ENCODE results near the gene NEURL3. TPM values are rescaled to one million over a fixed set of nuclear protein-coding genes. Genes with fewer than 3 reads are reported as not detected.

Gene NEURL3
- total and polyA plus RNA-seq, 2 donors (not counting 3 experiments of a cell fraction or from before 2014, with no cell fraction given): not detected

DNA sequence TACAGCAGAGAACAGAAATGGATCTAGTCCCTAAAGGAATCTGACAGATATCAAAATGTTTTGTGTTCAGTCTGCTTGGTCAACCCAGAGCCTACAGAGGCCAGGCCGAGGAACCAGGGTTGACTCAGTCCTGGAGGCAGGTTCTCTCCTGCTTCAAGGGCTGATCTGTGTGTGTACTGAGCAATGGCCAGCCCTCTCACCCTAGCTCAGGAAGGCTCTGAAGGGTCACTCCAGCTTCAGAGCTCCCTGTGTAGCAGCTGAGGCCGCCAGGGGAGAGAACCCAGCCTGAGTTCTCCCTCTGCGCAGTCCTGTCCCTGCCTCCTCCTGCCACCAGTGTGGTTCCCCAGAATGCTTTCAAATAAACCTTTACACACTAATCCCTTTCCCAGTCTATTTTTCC lies 41.1 kb downstream of the NEURL3 start:
- Histone ChIP-seq H3K36me3 (ENCODE audit: control insufficient read depth in 2 of 2, extremely low read depth in 1 of 2, insufficient read depth in 2 of 2, low read length in 2 of 2) (no peaks in the 10 kb centered on the region), H2AFZ (ENCODE audit: low read depth, low read length) (no peak overlapping the region), H3K4me2 (ENCODE audit: insufficient read depth, low read length) (no peak overlapping the region), H3K9ac (replicated peaks; ENCODE audit: extremely low read depth, insufficient read depth, low read length) (no peak overlapping the region), H3K9me3 (replicated peaks; ENCODE audit: control insufficient read depth, insufficient read depth, low read length) (no peaks in the 10 kb centered on the region), H3K27me3 (ENCODE audit: control insufficient read depth in 2 of 2, insufficient read depth in 2 of 2, low read length in 2 of 2) (no peaks in the 10 kb centered on the region), H4K20me1 (replicated peaks; ENCODE audit: control insufficient read depth, extremely low read depth, insufficient read depth, low read length) (no peaks in the 10 kb centered on the region), H3K9me1 (replicated peaks; ENCODE audit: control insufficient read depth, extremely low read depth, insufficient read depth, low read length) (no peaks in the 10 kb centered on the region), H3K27ac (ENCODE audit: insufficient read depth, low read depth, low read length) (no peak overlapping the region), H3K79me2 (ENCODE audit: control insufficient read depth, insufficient read depth, low read length) (no peaks in the 10 kb centered on the region), H3K4me3 (replicated peaks in 1 of 3; ENCODE audit: insufficient read depth in 1 of 3, low read depth in 1 of 3, low read length in 3 of 3) (no peak overlapping the region), H3K4me1 (ENCODE audit: control insufficient read depth, extremely low read depth, insufficient read depth, low read length) (no peaks in the 10 kb centered on the region)
- intact Hi-C loops (cut with micrococcal nuclease): no loop called here
- FAIRE-seq: no peak
- POLR2A ChIA-PET: no interaction called here
- BruUV-seq (replicated peaks): no TSS peak
- dilution Hi-C loops (cut with MboI; ENCODE audit: extremely low pct_ligation_motif_present, low sequenced_read_pairs): no loop called here
- TF ChIP-seq EZH2 (IDR thresholded peaks at IDR 0.05; ENCODE audit: borderline replicate concordance, low read depth, low read length, severe bottlenecking): no peak
- TF ChIP-seq FOS (IDR thresholded peaks at IDR 0.05; ENCODE audit: borderline replicate concordance, insufficient read depth, low read length): no peak
- no peak for TF ChIP-seq POLR2A (IDR thresholded peaks at IDR 0.05; ENCODE audit: low read depth, low read length)
- TF ChIP-seq, protein P1, sequence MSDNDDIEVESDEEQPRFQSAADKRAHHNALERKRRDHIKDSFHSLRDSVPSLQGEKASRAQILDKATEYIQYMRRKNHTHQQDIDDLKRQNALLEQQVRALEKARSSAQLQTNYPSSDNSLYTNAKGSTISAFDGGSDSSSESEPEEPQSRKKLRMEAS (IDR thresholded peaks at IDR 0.05; ENCODE audit: insufficient read depth, insufficient read length): no peak
- TF ChIP-seq JUN (IDR thresholded peaks at IDR 0.05; ENCODE audit: borderline replicate concordance, insufficient read depth, insufficient read length, low read depth): no peak
- TF ChIP-seq GATA2 (IDR thresholded peaks at IDR 0.05; ENCODE audit: insufficient read depth, insufficient read length, low read depth, low read length): no peak
- no peak for TF ChIP-seq POLR2AphosphoS5 (IDR thresholded peaks at IDR 0.05; ENCODE audit: insufficient read depth, low read depth, low read length)
- DNase-seq (ENCODE audit: low read depth, low spot score): no peak
- CTCF ChIA-PET: interaction anchor here (1.3 kb wide), 1 partner anchor 49 kb away, joined by 3 read pairs; no protein-coding TSS in a partner anchor

DNA sequence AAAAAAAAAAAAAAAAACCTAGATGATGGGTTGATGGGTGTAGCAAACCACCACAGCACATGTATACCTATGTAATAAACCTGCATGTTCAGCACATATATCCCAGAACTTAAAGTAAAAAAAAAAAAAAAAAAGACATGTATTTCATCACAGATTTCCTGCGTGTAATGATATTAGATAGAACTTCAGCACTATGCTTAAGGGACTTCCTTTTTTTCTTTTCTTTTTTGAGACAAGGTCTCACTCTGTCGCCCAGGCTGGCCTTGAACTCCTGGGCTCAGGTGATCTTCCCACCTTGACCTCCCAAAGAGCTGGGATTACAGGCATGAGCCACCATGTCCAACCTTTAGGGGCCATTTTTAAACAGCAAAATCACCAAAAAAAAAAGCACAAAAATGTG lies 42.0 kb downstream of the NEURL3 start:
- no peak overlapping the region for H3K9ac ChIP-seq (replicated peaks; ENCODE audit: extremely low read depth, insufficient read depth, low read length)
- no peaks in the 10 kb centered on the region for H3K27me3 ChIP-seq (ENCODE audit: control insufficient read depth in 2 of 2, insufficient read depth in 2 of 2, low read length in 2 of 2)
- no peak overlapping the region for H3K4me2 ChIP-seq (ENCODE audit: insufficient read depth, low read length)
- no peak for TF ChIP-seq MYC (IDR thresholded peaks at IDR 0.05; ENCODE audit: low read depth, low read length)
- TF ChIP-seq GATA2 (IDR thresholded peaks at IDR 0.05; ENCODE audit: insufficient read depth, insufficient read length, low read depth, low read length): no peak
- TF ChIP-seq, protein P2, sequence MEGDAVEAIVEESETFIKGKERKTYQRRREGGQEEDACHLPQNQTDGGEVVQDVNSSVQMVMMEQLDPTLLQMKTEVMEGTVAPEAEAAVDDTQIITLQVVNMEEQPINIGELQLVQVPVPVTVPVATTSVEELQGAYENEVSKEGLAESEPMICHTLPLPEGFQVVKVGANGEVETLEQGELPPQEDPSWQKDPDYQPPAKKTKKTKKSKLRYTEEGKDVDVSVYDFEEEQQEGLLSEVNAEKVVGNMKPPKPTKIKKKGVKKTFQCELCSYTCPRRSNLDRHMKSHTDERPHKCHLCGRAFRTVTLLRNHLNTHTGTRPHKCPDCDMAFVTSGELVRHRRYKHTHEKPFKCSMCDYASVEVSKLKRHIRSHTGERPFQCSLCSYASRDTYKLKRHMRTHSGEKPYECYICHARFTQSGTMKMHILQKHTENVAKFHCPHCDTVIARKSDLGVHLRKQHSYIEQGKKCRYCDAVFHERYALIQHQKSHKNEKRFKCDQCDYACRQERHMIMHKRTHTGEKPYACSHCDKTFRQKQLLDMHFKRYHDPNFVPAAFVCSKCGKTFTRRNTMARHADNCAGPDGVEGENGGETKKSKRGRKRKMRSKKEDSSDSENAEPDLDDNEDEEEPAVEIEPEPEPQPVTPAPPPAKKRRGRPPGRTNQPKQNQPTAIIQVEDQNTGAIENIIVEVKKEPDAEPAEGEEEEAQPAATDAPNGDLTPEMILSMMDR (IDR thresholded peaks at IDR 0.05; ENCODE audit: extremely low read depth in 1 of 2, insufficient read depth in 1 of 2, low read depth in 1 of 2, low read length in 2 of 2): no peak
- TF ChIP-seq POLR2A (IDR thresholded peaks at IDR 0.05; ENCODE audit: low read depth, low read length): no peak
- TF ChIP-seq POLR2AphosphoS5 (IDR thresholded peaks at IDR 0.05; ENCODE audit: insufficient read depth, low read depth, low read length): no peak
- no peak for TF ChIP-seq JUN (IDR thresholded peaks at IDR 0.05; ENCODE audit: borderline replicate concordance, insufficient read depth, insufficient read length, low read depth)
- TF ChIP-seq EZH2 (IDR thresholded peaks at IDR 0.05; ENCODE audit: borderline replicate concordance, low read depth, low read length, severe bottlenecking): no peak
- TF ChIP-seq FOS (IDR thresholded peaks at IDR 0.05; ENCODE audit: borderline replicate concordance, insufficient read depth, low read length): no peak
- TF ChIP-seq, protein P1 (IDR thresholded peaks at IDR 0.05; ENCODE audit: insufficient read depth, insufficient read length): no peak
- H2AFZ ChIP-seq (ENCODE audit: low read depth, low read length): no peak overlapping the region
- FAIRE-seq (no peak), DNase-seq (ENCODE audit: low read depth, low spot score) (no peak)
- dilution Hi-C loops (cut with MboI; ENCODE audit: extremely low pct_ligation_motif_present, low sequenced_read_pairs) (no loop called here), intact Hi-C loops (cut with micrococcal nuclease) (no loop called here)
- H4K20me1 ChIP-seq (replicated peaks; ENCODE audit: control insufficient read depth, extremely low read depth, insufficient read depth, low read length): no peaks in the 10 kb centered on the region
- no peaks in the 10 kb centered on the region for H3K9me3 ChIP-seq (replicated peaks; ENCODE audit: control insufficient read depth, insufficient read depth, low read length)
- no peak overlapping the region for H3K4me3 ChIP-seq (replicated peaks in 1 of 3; ENCODE audit: insufficient read depth in 1 of 3, low read depth in 1 of 3, low read length in 3 of 3)
- ChIA-PET POLR2A (no interaction called here), CTCF (no interaction called here)
- no peak overlapping the region for H3K27ac ChIP-seq (ENCODE audit: insufficient read depth, low read depth, low read length)
- no TSS peak for BruUV-seq (replicated peaks)
- no peaks in the 10 kb centered on the region for H3K79me2 ChIP-seq (ENCODE audit: control insufficient read depth, insufficient read depth, low read length)
- no peaks in the 10 kb centered on the region for H3K36me3 ChIP-seq (ENCODE audit: control insufficient read depth in 2 of 2, extremely low read depth in 1 of 2, insufficient read depth in 2 of 2, low read length in 2 of 2)
- H3K4me1 ChIP-seq (ENCODE audit: control insufficient read depth, extremely low read depth, insufficient read depth, low read length): no peaks in the 10 kb centered on the region
- H3K9me1 ChIP-seq (replicated peaks; ENCODE audit: control insufficient read depth, extremely low read depth, insufficient read depth, low read length): no peaks in the 10 kb centered on the region

All from endothelial cell of umbilical vein (primary cell).